Endothelial cell of umbilical vein (primary cell): ENCODE measurements around the gene LGALS3BP. TPM values are rescaled to one million over a fixed set of nuclear protein-coding genes. Genes with fewer than 3 reads are reported as not detected.

Experiments used
- BruUV-seq: library from RNA; stranded (reverse); fragments of 400-500 nt; replicated peaks from 2 replicates; lab custom pipeline; 2021; lab: Mats Ljungman, UMichigan
- CTCF ChIA-PET: fragments of 300-600, 350-600 bp; sonication (Branson Sonifier 250); formaldehyde crosslinking; loops from one replicate; lab custom pipeline; 2021; ENCODE audit warnings: antibody characterized with exemption, inconsistent platforms; lab: Charles Lee
- POLR2A ChIA-PET: fragments of 300-600, 350-600 bp; sonication (Branson Sonifier 250); formaldehyde crosslinking; loops from one replicate; lab custom pipeline; 2021; ENCODE audit warnings: antibody characterized with exemption, inconsistent platforms; lab: Charles Lee
- DNase-seq: peaks from one replicate; pipeline ENCODE4 v3.0.0-alpha.2; 2011; ENCODE audit warnings: low read depth, low spot score
- FAIRE-seq: peaks from 2 replicates; lab custom pipeline; 2011; peaks lifted over from hg19 to GRCh38; lab: Jason Lieb, UNC
- H2AFZ ChIP-seq: 2 replicates; pipeline ENCODE4 v1.6.0; 2012; ENCODE audit warnings: low read depth, low read length, control low read depth, inconsistent platforms
- H3K27ac ChIP-seq: 2 replicates; pipeline ENCODE4 v1.5.1; 2011; ENCODE audit warnings: low read depth, mild to moderate bottlenecking, control low read depth, low read length, moderate library complexity; ENCODE audit not compliant: insufficient read depth
- H3K27me3 ChIP-seq, 2 experiments: 2 replicates each; pipeline versions ENCODE4 v1.6.0 to v1.6.1; 2011; ENCODE audit warnings: low read length in 2 of 2, mixed read lengths in 1 of 2; ENCODE audit not compliant: control insufficient read depth in 2 of 2, insufficient read depth in 2 of 2
- H3K36me3 ChIP-seq, 2 experiments: 2 replicates in 1 of 2; 3 replicates in 1 of 2; pipeline ENCODE4 v1.5.1; 2011; ENCODE audit warnings: low read length in 2 of 2, mild to moderate bottlenecking in 1 of 2, moderate library complexity in 1 of 2; ENCODE audit not compliant: control insufficient read depth in 2 of 2, insufficient read depth in 2 of 2; ENCODE audit errors: extremely low read depth in 1 of 2
- H3K4me1 ChIP-seq: 3 replicates; pipeline ENCODE4 v1.5.1; 2011; ENCODE audit warnings: mild to moderate bottlenecking, low read length; ENCODE audit not compliant: control insufficient read depth, insufficient read depth; ENCODE audit errors: extremely low read depth
- H3K4me2 ChIP-seq: 2 replicates; pipeline ENCODE4 v1.6.1; 2011; ENCODE audit warnings: low read length, control low read depth, mixed read lengths; ENCODE audit not compliant: insufficient read depth
- H3K4me3 ChIP-seq, 3 experiments: fragments of 200-600 bp in 1 of 3; sonication (generic), shearing (Covaris generic) in 1 of 3; replicated peaks in 1 of 3; 2 replicates each; pipeline ENCODE4 v1.5.1; 2011 to 2016; ENCODE audit warnings: control low read depth in 3 of 3, low read length in 3 of 3, mild to moderate bottlenecking in 2 of 3, inconsistent platforms in 1 of 3, low read depth in 1 of 3, moderate library complexity in 1 of 3; ENCODE audit not compliant: insufficient read depth in 1 of 3
- H3K79me2 ChIP-seq: 2 replicates; pipeline ENCODE4 v1.6.0; 2012; ENCODE audit warnings: low read length, inconsistent platforms; ENCODE audit not compliant: control insufficient read depth, insufficient read depth
- H3K9ac ChIP-seq: replicated peaks from 2 replicates; pipeline ENCODE3; 2011; ENCODE audit warnings: low read length, control low read depth; ENCODE audit not compliant: insufficient read depth; ENCODE audit errors: extremely low read depth
- H3K9me1 ChIP-seq: replicated peaks from 3 replicates; pipeline ENCODE4 v1.6.0; 2011; ENCODE audit warnings: mild to moderate bottlenecking, low read length; ENCODE audit not compliant: control insufficient read depth, insufficient read depth; ENCODE audit errors: extremely low read depth
- H3K9me3 ChIP-seq: replicated peaks from 2 replicates; pipeline ENCODE4 v1.5.1; 2012; ENCODE audit warnings: low read length, inconsistent platforms; ENCODE audit not compliant: control insufficient read depth, insufficient read depth
- H4K20me1 ChIP-seq: replicated peaks from 2 replicates; pipeline ENCODE3; 2011; ENCODE audit warnings: mild to moderate bottlenecking, low read length; ENCODE audit not compliant: control insufficient read depth, insufficient read depth; ENCODE audit errors: extremely low read depth
- EZH2 ChIP-seq: IDR thresholded peaks from 2 replicates; pipeline ENCODE4 v1.6.1; 2012; ENCODE audit warnings: borderline replicate concordance, low read depth, mild to moderate bottlenecking, moderate library complexity, low read length, inconsistent platforms; ENCODE audit not compliant: severe bottlenecking
- FOS ChIP-seq: IDR thresholded peaks from 2 replicates; pipeline ENCODE4 v1.6.1; 2011; ENCODE audit warnings: mild to moderate bottlenecking, low read length, moderate library complexity, borderline replicate concordance; ENCODE audit not compliant: insufficient read depth
- GATA2 ChIP-seq: IDR thresholded peaks from 2 replicates; pipeline ENCODE4 v1.7.0; 2011; ENCODE audit warnings: low read depth, mild to moderate bottlenecking, moderate library complexity, mixed read lengths, low read length; ENCODE audit not compliant: insufficient read length, insufficient read depth
- JUN ChIP-seq: IDR thresholded peaks from 2 replicates; pipeline ENCODE4 v1.6.1; 2011; ENCODE audit warnings: borderline replicate concordance, low read depth; ENCODE audit not compliant: insufficient read length, insufficient read depth
- MYC ChIP-seq: IDR thresholded peaks from one replicate; pipeline ENCODE4 v1.6.1; 2011; ENCODE audit warnings: mild to moderate bottlenecking, low read depth, low read length
- POLR2A ChIP-seq: IDR thresholded peaks from 2 replicates; pipeline ENCODE4 v1.6.1; 2012; ENCODE audit warnings: low read depth, mild to moderate bottlenecking, control low read depth, low read length
- POLR2AphosphoS5 ChIP-seq: IDR thresholded peaks from 2 replicates; pipeline ENCODE4 v1.6.1; 2012; ENCODE audit warnings: low read depth, mild to moderate bottlenecking, control low read depth, low read length, moderate library complexity; ENCODE audit not compliant: insufficient read depth
- dilution Hi-C: fragments of 300-500 bp; cut with MboI; formaldehyde crosslinking; loops from one replicate; pipeline ENCODE4 v1.15.0; 2019; ENCODE audit warnings: low sequenced_read_pairs; ENCODE audit not compliant: extremely low pct_ligation_motif_present
- intact Hi-C: fragments of 100-400 bp; cut with micrococcal nuclease; formaldehyde crosslinking; loops from one replicate; pipeline ENCODE4 v1.10.0; 2022
- polyA plus RNA-seq, 4 experiments: library from polyadenylated mRNA; depleted of rRNA in 3 of 4; stranded (reverse) in 3 of 4; unstranded in 1 of 4; fragments of >200 nt; gene quantifications; 2 replicates each; pipeline versions ENCODE4 v1.2.1 to v1.2.3, GENCODE V29; 2011 to 2012; ENCODE audit warnings: missing spikeins in 1 of 4
- total RNA-seq: library from RNA; stranded (reverse); gene quantifications from 2 replicates; pipeline ENCODE4 v1.2.3, GENCODE V29; 2021
- TF ChIP-seq, protein P1 (sequence below), 2 donors: IDR thresholded peaks; 1 replicate in 1 of 2; 2 replicates in 1 of 2; pipeline ENCODE4 v1.5.1; 2011; ENCODE audit warnings: low read length in 2 of 2, mild to moderate bottlenecking in 2 of 2, moderate library complexity in 2 of 2, control low read depth in 1 of 2, inconsistent platforms in 1 of 2, low read depth in 1 of 2; ENCODE audit not compliant: insufficient read depth in 1 of 2; ENCODE audit errors: extremely low read depth in 1 of 2
- TF ChIP-seq, protein P2 (sequence below): IDR thresholded peaks from 2 replicates; pipeline ENCODE4 v1.6.1; 2011; ENCODE audit not compliant: insufficient read depth, insufficient read length

LGALS3BP gene
- total and polyA plus RNA-seq, 2 donors (not counting 3 experiments of a cell fraction or from before 2014, with no cell fraction given), result 0.77 to 1.3 TPM

DNA sequence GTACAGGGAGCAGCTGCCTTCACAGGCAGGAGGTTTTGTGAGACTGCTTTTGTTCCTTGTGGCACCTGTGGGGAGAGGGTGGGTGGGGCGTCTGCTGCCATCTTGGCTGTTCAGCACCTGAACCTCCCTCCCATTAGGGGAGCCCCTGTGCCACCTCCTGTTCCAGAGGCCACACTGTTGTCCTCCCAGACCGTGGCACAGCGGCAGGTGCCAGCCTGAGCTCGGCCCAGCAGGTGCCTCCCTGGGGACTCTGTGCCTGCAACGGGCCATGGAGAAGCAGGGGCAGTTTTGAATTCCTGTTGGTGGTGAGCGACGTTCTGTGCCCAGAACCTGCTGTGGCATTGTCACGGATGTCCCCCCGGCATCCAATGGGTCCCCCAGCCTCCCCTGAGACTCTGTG, 9.9 kb downstream of the LGALS3BP start:
- H3K79me2 ChIP-seq, result no peaks in the 10 kb centered on the region
- dilution Hi-C loops, result no loop called here
- H3K9me1 ChIP-seq, result no peaks in the 10 kb centered on the region
- DNase-seq, result no peak
- POLR2A ChIA-PET, result no interaction called here
- no peaks in the 10 kb centered on the region for H4K20me1 ChIP-seq
- H3K36me3 ChIP-seq, result no peaks in the 10 kb centered on the region
- intact Hi-C loops, result no loop called here
- H3K27me3 ChIP-seq, result no peaks in the 10 kb centered on the region
- H3K4me2 ChIP-seq, result no peak overlapping the region
- H3K9me3 ChIP-seq, result no peaks in the 10 kb centered on the region
- H3K4me1 ChIP-seq, result no peaks in the 10 kb centered on the region
- H3K9ac ChIP-seq, result no peak overlapping the region
- no peak overlapping the region for H2AFZ ChIP-seq
- no peak overlapping the region for H3K4me3 ChIP-seq
- H3K27ac ChIP-seq, result no peak overlapping the region
- no TSS peak for BruUV-seq
- FAIRE-seq, result no peak
- CTCF ChIA-PET, result interaction anchor here (2.7 to 9.1 kb wide), 2 partner anchors 95 to 104 kb away, joined by 26 to 171 read pairs; no protein-coding TSS in a partner anchor
- no peak for TF ChIP-seq GATA2
- TF ChIP-seq EZH2, result no peak
- TF ChIP-seq, protein P1, sequence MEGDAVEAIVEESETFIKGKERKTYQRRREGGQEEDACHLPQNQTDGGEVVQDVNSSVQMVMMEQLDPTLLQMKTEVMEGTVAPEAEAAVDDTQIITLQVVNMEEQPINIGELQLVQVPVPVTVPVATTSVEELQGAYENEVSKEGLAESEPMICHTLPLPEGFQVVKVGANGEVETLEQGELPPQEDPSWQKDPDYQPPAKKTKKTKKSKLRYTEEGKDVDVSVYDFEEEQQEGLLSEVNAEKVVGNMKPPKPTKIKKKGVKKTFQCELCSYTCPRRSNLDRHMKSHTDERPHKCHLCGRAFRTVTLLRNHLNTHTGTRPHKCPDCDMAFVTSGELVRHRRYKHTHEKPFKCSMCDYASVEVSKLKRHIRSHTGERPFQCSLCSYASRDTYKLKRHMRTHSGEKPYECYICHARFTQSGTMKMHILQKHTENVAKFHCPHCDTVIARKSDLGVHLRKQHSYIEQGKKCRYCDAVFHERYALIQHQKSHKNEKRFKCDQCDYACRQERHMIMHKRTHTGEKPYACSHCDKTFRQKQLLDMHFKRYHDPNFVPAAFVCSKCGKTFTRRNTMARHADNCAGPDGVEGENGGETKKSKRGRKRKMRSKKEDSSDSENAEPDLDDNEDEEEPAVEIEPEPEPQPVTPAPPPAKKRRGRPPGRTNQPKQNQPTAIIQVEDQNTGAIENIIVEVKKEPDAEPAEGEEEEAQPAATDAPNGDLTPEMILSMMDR (IDR thresholded peaks at IDR 0.05; ENCODE audit: extremely low read depth in 1 of 2, insufficient read depth in 1 of 2, low read depth in 1 of 2, low read length in 2 of 2), result no peak
- no peak for TF ChIP-seq POLR2A
- no peak for TF ChIP-seq MYC
- no peak for TF ChIP-seq JUN
- TF ChIP-seq FOS, result no peak
- TF ChIP-seq, protein P2, sequence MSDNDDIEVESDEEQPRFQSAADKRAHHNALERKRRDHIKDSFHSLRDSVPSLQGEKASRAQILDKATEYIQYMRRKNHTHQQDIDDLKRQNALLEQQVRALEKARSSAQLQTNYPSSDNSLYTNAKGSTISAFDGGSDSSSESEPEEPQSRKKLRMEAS, result no peak
- TF ChIP-seq POLR2AphosphoS5, result no peak
